Nucleus accumbens (tissue), 56 donors: ENCODE data around the gene KIR3DL3.
"Not testable (repeated sequence)": the region's sequence is repeated elsewhere in the genome, so short reads cannot be mapped to it uniquely, and the experiment has no call there.

Experiments used
- DNase-seq, 56 donors: peaks; one replicate each; lab custom pipeline; 2025; lab: John Stamatoyannopoulos, UW

Gene KIR3DL3

GRCh38 chr19:54724142-54724541 lies at the start of gene KIR3DL3:
TSS of gene KIR3DL3 (plus strand) at chr19:54724442. CDS start at chr19:54724497, 55 bp downstream.
- DNase-seq = no peak

- not testable (repeated sequence) for DNase-seq
These were observed 47.9 kb upstream of the KIR3DL3 start for GRCh38 chr19:54676210-54676834.

- no peak for DNase-seq
These were observed 47.0 kb upstream of the KIR3DL3 start for GRCh38 chr19:54677217-54677616.

GRCh38 chr19:54681596-54681995 lies 42.6 kb upstream of the KIR3DL3 start:
- DNase-seq = not testable (repeated sequence)

GRCh38 chr19:54682306-54682856 lies 41.9 kb upstream of the KIR3DL3 start:
- no peak for DNase-seq

GRCh38 chr19:54684527-54684926 lies 39.7 kb upstream of the KIR3DL3 start:
- no peak for DNase-seq

GRCh38 chr19:54691582-54692297 lies 32.5 kb upstream of the KIR3DL3 start:
- no peak for DNase-seq

GRCh38 chr19:54692298-54692615 lies 32.0 kb upstream of the KIR3DL3 start:
- DNase-seq = no peak

- DNase-seq = no peak
These were observed 29.6 kb upstream of the KIR3DL3 start for GRCh38 chr19:54694648-54695047.

- DNase-seq = no peak
These were observed 28.1 kb upstream of the KIR3DL3 start for GRCh38 chr19:54696117-54696548.

GRCh38 chr19:54696766-54697165 lies 27.5 kb upstream of the KIR3DL3 start:
- DNase-seq = no peak

GRCh38 chr19:54697716-54698115 lies 26.5 kb upstream of the KIR3DL3 start:
- not testable (repeated sequence) for DNase-seq

GRCh38 chr19:54704928-54705327 lies 19.3 kb upstream of the KIR3DL3 start:
- no peak for DNase-seq

GRCh38 chr19:54707962-54708361 lies 16.3 kb upstream of the KIR3DL3 start:
- no peak for DNase-seq

GRCh38 chr19:54708781-54709180 lies 15.5 kb upstream of the KIR3DL3 start:
- DNase-seq = no peak

- DNase-seq = no peak
These were observed 14.9 kb upstream of the KIR3DL3 start for GRCh38 chr19:54709212-54709948.

GRCh38 chr19:54709956-54710355 lies 14.3 kb upstream of the KIR3DL3 start:
- not testable (repeated sequence) for DNase-seq

- DNase-seq = no peak
These were observed 402 bp downstream of the KIR3DL3 start for GRCh38 chr19:54724644-54725043.

- no peak for DNase-seq
These were observed 1.1 kb downstream of the KIR3DL3 start for GRCh38 chr19:54725321-54725720.

- no peak for DNase-seq
These were observed 3.3 kb downstream of the KIR3DL3 start for GRCh38 chr19:54727562-54727961.

GRCh38 chr19:54728167-54728566 lies 3.9 kb downstream of the KIR3DL3 start:
- DNase-seq = no peak
